ENCODE measurements around the gene C1QC.

Gene C1QC

GRCh38 chr1:22612671-22613571 lies 30.5 kb upstream of the C1QC start:
- no peaks in the 10 kb centered on the region for H3K4me1 Mint-ChIP-seq (ENCODE audit: low read depth)
- H3K27ac Mint-ChIP-seq = no peak overlapping the region
- no peaks in the 10 kb centered on the region for H3K36me3 Mint-ChIP-seq
- no peak overlapping the region for H3K4me3 Mint-ChIP-seq
- H3K9me3 Mint-ChIP-seq (ENCODE audit: low read depth) = no peaks in the 10 kb centered on the region
- H3K27me3 Mint-ChIP-seq = peaks cover 24% of the 10 kb centered on the region

- no peak overlapping the region for H3K27ac Mint-ChIP-seq
- H3K27me3 Mint-ChIP-seq = peaks cover 20% of the 10 kb centered on the region
- no peaks in the 10 kb centered on the region for H3K9me3 Mint-ChIP-seq (ENCODE audit: low read depth)
- H3K4me3 Mint-ChIP-seq = no peak overlapping the region
- H3K36me3 Mint-ChIP-seq = no peaks in the 10 kb centered on the region
- H3K4me1 Mint-ChIP-seq (ENCODE audit: low read depth) = no peaks in the 10 kb centered on the region
These were observed 29.9 kb upstream of the C1QC start for GRCh38 chr1:22613572-22613918.

GRCh38 chr1:22613951-22614350 lies 29.5 kb upstream of the C1QC start:
- peaks cover 22% of the 10 kb centered on the region for H3K27me3 Mint-ChIP-seq
- H3K36me3 Mint-ChIP-seq = no peaks in the 10 kb centered on the region
- no peaks in the 10 kb centered on the region for H3K4me1 Mint-ChIP-seq (ENCODE audit: low read depth)
- no peak overlapping the region for H3K27ac Mint-ChIP-seq
- H3K4me3 Mint-ChIP-seq = no peak overlapping the region
- no peaks in the 10 kb centered on the region for H3K9me3 Mint-ChIP-seq (ENCODE audit: low read depth)

GRCh38 chr1:22615886-22616285 lies 27.5 kb upstream of the C1QC start:
- H3K27me3 Mint-ChIP-seq = peaks cover 23% of the 10 kb centered on the region
- H3K27ac Mint-ChIP-seq = no peak overlapping the region
- H3K4me1 Mint-ChIP-seq (ENCODE audit: low read depth) = no peaks in the 10 kb centered on the region
- H3K4me3 Mint-ChIP-seq = no peak overlapping the region
- H3K9me3 Mint-ChIP-seq (ENCODE audit: low read depth) = no peaks in the 10 kb centered on the region
- H3K36me3 Mint-ChIP-seq = no peaks in the 10 kb centered on the region

- Mint-ChIP-seq H3K27me3 (peaks cover 17% of the 10 kb centered on the region), H3K4me1 (ENCODE audit: low read depth) (no peaks in the 10 kb centered on the region), H3K4me3 (no peak overlapping the region), H3K36me3 (no peaks in the 10 kb centered on the region), H3K27ac (no peak overlapping the region), H3K9me3 (ENCODE audit: low read depth) (no peaks in the 10 kb centered on the region)
These were observed 26.9 kb upstream of the C1QC start for GRCh38 chr1:22616571-22616970.

GRCh38 chr1:22618056-22618455 lies 25.4 kb upstream of the C1QC start:
- H3K4me1 Mint-ChIP-seq (ENCODE audit: low read depth) = no peaks in the 10 kb centered on the region
- peaks cover 16% of the 10 kb centered on the region for H3K27me3 Mint-ChIP-seq
- H3K4me3 Mint-ChIP-seq = no peak overlapping the region
- no peaks in the 10 kb centered on the region for H3K9me3 Mint-ChIP-seq (ENCODE audit: low read depth)
- H3K36me3 Mint-ChIP-seq = no peaks in the 10 kb centered on the region
- H3K27ac Mint-ChIP-seq = no peak overlapping the region

- Mint-ChIP-seq H3K36me3 (no peaks in the 10 kb centered on the region), H3K4me3 (no peak overlapping the region), H3K27me3 (peaks cover 19% of the 10 kb centered on the region), H3K27ac (no peak overlapping the region), H3K9me3 (ENCODE audit: low read depth) (no peaks in the 10 kb centered on the region), H3K4me1 (ENCODE audit: low read depth) (no peaks in the 10 kb centered on the region)
These were observed 24.2 kb upstream of the C1QC start for GRCh38 chr1:22619252-22619651.

- H3K9me3 Mint-ChIP-seq (ENCODE audit: low read depth) = no peaks in the 10 kb centered on the region
- no peaks in the 10 kb centered on the region for H3K4me1 Mint-ChIP-seq (ENCODE audit: low read depth)
- peaks cover 17% of the 10 kb centered on the region for H3K27me3 Mint-ChIP-seq
- no peaks in the 10 kb centered on the region for H3K36me3 Mint-ChIP-seq
- H3K4me3 Mint-ChIP-seq = no peak overlapping the region
- no peak overlapping the region for H3K27ac Mint-ChIP-seq
These were observed 23.6 kb upstream of the C1QC start for GRCh38 chr1:22619798-22620197.

GRCh38 chr1:22621761-22622160 lies 21.7 kb upstream of the C1QC start:
- Mint-ChIP-seq H3K36me3 (no peaks in the 10 kb centered on the region), H3K4me1 (ENCODE audit: low read depth) (no peaks in the 10 kb centered on the region), H3K27ac (no peak overlapping the region), H3K9me3 (ENCODE audit: low read depth) (no peaks in the 10 kb centered on the region), H3K4me3 (no peak overlapping the region), H3K27me3 (peaks cover 21% of the 10 kb centered on the region)

GRCh38 chr1:22625262-22625925 lies 18.0 kb upstream of the C1QC start:
- H3K4me1 Mint-ChIP-seq (ENCODE audit: low read depth) = no peaks in the 10 kb centered on the region
- H3K36me3 Mint-ChIP-seq = no peaks in the 10 kb centered on the region
- no peak overlapping the region for H3K27ac Mint-ChIP-seq
- no peak overlapping the region for H3K4me3 Mint-ChIP-seq
- no peaks in the 10 kb centered on the region for H3K9me3 Mint-ChIP-seq (ENCODE audit: low read depth)
- H3K27me3 Mint-ChIP-seq = peaks cover 28% of the 10 kb centered on the region

- no peaks in the 10 kb centered on the region for H3K9me3 Mint-ChIP-seq (ENCODE audit: low read depth)
- no peaks in the 10 kb centered on the region for H3K4me1 Mint-ChIP-seq (ENCODE audit: low read depth)
- no peak overlapping the region for H3K4me3 Mint-ChIP-seq
- no peaks in the 10 kb centered on the region for H3K36me3 Mint-ChIP-seq
- peaks cover 28% of the 10 kb centered on the region for H3K27me3 Mint-ChIP-seq
- no peak overlapping the region for H3K27ac Mint-ChIP-seq
These were observed 16.9 kb upstream of the C1QC start for GRCh38 chr1:22626237-22627157.

- Mint-ChIP-seq H3K36me3 (no peaks in the 10 kb centered on the region), H3K9me3 (ENCODE audit: low read depth) (no peaks in the 10 kb centered on the region), H3K27me3 (peaks cover 30% of the 10 kb centered on the region), H3K4me1 (ENCODE audit: low read depth) (no peaks in the 10 kb centered on the region), H3K27ac (no peak overlapping the region), H3K4me3 (no peak overlapping the region)
These were observed 16.1 kb upstream of the C1QC start for GRCh38 chr1:22627331-22627730.

GRCh38 chr1:22628698-22629444 lies 14.6 kb upstream of the C1QC start:
- Mint-ChIP-seq H3K4me1 (ENCODE audit: low read depth) (no peaks in the 10 kb centered on the region), H3K9me3 (ENCODE audit: low read depth) (no peaks in the 10 kb centered on the region), H3K4me3 (no peak overlapping the region), H3K36me3 (no peaks in the 10 kb centered on the region), H3K27ac (no peak overlapping the region), H3K27me3 (peaks cover 31% of the 10 kb centered on the region)

GRCh38 chr1:22629886-22630285 lies 13.5 kb upstream of the C1QC start:
- H3K27me3 Mint-ChIP-seq = peaks cover 28% of the 10 kb centered on the region
- H3K27ac Mint-ChIP-seq = no peak overlapping the region
- H3K9me3 Mint-ChIP-seq (ENCODE audit: low read depth) = no peaks in the 10 kb centered on the region
- no peaks in the 10 kb centered on the region for H3K36me3 Mint-ChIP-seq
- no peaks in the 10 kb centered on the region for H3K4me1 Mint-ChIP-seq (ENCODE audit: low read depth)
- no peak overlapping the region for H3K4me3 Mint-ChIP-seq
